GM23338 (cell line): ENCODE measurements around the gene TSKS. TPM values are rescaled to one million over a fixed set of nuclear protein-coding genes. Genes with fewer than 3 reads are reported as not detected.

ENCODE experiments used
- ATAC-seq: fragments of 200-7000 bp; cut with Tn5 transposase; 3 replicates; pipeline ENCODE4 v1.9.1; 2020
- DNase-seq: peaks from one replicate; pipeline ENCODE4 v3.0.0-alpha.2; 2015; ENCODE audit warnings: low spot score
- H2AFZ ChIP-seq: fragments of 200-600 bp; sonication (generic); 2 replicates; pipeline ENCODE4 v1.8.0; 2016; ENCODE audit warnings: antibody characterized with exemption, mild to moderate bottlenecking, moderate library complexity
- H3F3A ChIP-seq: fragments of 200-600 bp; sonication (generic); replicated peaks from 2 replicates; pipeline ENCODE4 v1.8.0; 2017; ENCODE audit warnings: antibody characterized with exemption, mixed run types, low read depth
- H3K27ac ChIP-seq: fragments of 200-600 bp; sonication (generic); 2 replicates; pipeline ENCODE4 v1.6.1; 2016; ENCODE audit warnings: low read depth
- H3K27me3 ChIP-seq: fragments of 200-600 bp; sonication (generic); 2 replicates; pipeline ENCODE4 v1.8.0; 2016; ENCODE audit warnings: mild to moderate bottlenecking, mixed run types, moderate library complexity; ENCODE audit not compliant: insufficient read depth
- H3K36me3 ChIP-seq: fragments of 200-600 bp; sonication (generic); 2 replicates; pipeline ENCODE4 v1.8.0; 2016; ENCODE audit warnings: mild to moderate bottlenecking; ENCODE audit not compliant: insufficient read depth
- H3K4me1 ChIP-seq: fragments of 200-600 bp; sonication (generic); 2 replicates; pipeline ENCODE4 v1.8.0; 2016; ENCODE audit warnings: mild to moderate bottlenecking, moderate library complexity; ENCODE audit not compliant: insufficient read depth
- H3K4me2 ChIP-seq: fragments of 200-600 bp; sonication (generic); 2 replicates; pipeline ENCODE4 v1.7.1; 2017; ENCODE audit warnings: mixed run types
- H3K4me3 ChIP-seq: fragments of 200-600 bp; sonication (generic); 2 replicates; pipeline ENCODE4 v1.6.1; 2016; ENCODE audit warnings: mixed run types
- H3K79me2 ChIP-seq: fragments of 200-600 bp; sonication (generic); replicated peaks from 2 replicates; pipeline ENCODE4 v1.8.0; 2017; ENCODE audit warnings: mild to moderate bottlenecking; ENCODE audit not compliant: insufficient read depth
- H3K9me2 ChIP-seq: fragments of 200-600 bp; sonication (generic); 2 replicates; pipeline ENCODE4 v1.8.0; 2017; ENCODE audit not compliant: insufficient read depth
- H4K20me1 ChIP-seq: fragments of 200-600 bp; sonication (generic); replicated peaks from 2 replicates; pipeline ENCODE4 v1.8.0; 2017; ENCODE audit warnings: mild to moderate bottlenecking; ENCODE audit not compliant: insufficient read depth
- H3K27ac Mint-ChIP-seq: 2 replicates; pipeline ENCODE4 v1.8.0; 2020; ENCODE audit warnings: inconsistent platforms, mild to moderate bottlenecking, moderate library complexity, mixed read lengths
- H3K27me3 Mint-ChIP-seq: 3 replicates; pipeline ENCODE4 v1.8.0; 2022; ENCODE audit warnings: low read depth, mild to moderate bottlenecking, moderate library complexity, mixed read lengths, inconsistent platforms; ENCODE audit not compliant: insufficient read depth, poor library complexity
- H3K36me3 Mint-ChIP-seq: 3 replicates; pipeline ENCODE4 v1.8.0; 2021; ENCODE audit warnings: low read depth, mild to moderate bottlenecking, inconsistent platforms, moderate library complexity, mixed read lengths
- H3K4me1 Mint-ChIP-seq: 3 replicates; pipeline ENCODE4 v1.8.0; 2020; ENCODE audit warnings: mild to moderate bottlenecking, inconsistent platforms, mixed read lengths
- H3K4me3 Mint-ChIP-seq: 3 replicates; pipeline ENCODE4 v1.8.0; 2021; ENCODE audit warnings: moderate library complexity, mild to moderate bottlenecking, inconsistent platforms, mixed read lengths
- H3K9me3 Mint-ChIP-seq: 3 replicates; pipeline ENCODE4 v1.8.0; 2020; ENCODE audit warnings: moderate library complexity, mild to moderate bottlenecking, inconsistent platforms, mixed read lengths
- CREB1 ChIP-seq: fragments of 250-450 bp; sonication (Bioruptor Pico); IDR thresholded peaks from 2 replicates; pipeline ENCODE4 v1.5.0; 2020; ENCODE audit warnings: low read depth, mild to moderate bottlenecking, moderate library complexity
- EZH2 ChIP-seq: fragments of 200-600 bp; sonication (generic); IDR thresholded peaks from one replicate; pipeline ENCODE4 v1.8.0; 2017; ENCODE audit warnings: antibody characterized with exemption, mild to moderate bottlenecking, low read depth; ENCODE audit not compliant: unreplicated experiment
- EZH2phosphoT487 ChIP-seq: fragments of 200-600 bp; sonication (generic); IDR thresholded peaks from one replicate; pipeline ENCODE4 v1.8.1; 2018; ENCODE audit warnings: antibody characterized with exemption; ENCODE audit not compliant: unreplicated experiment
- JUNB ChIP-seq: IDR thresholded peaks from one replicate; pipeline ENCODE4 v1.6.1; 2016; ENCODE audit warnings: antibody characterized with exemption; ENCODE audit not compliant: unreplicated experiment
- NANOG ChIP-seq: IDR thresholded peaks from 2 replicates; pipeline ENCODE4 v1.6.1; 2016; ENCODE audit warnings: antibody characterized with exemption, borderline replicate concordance
- POLR2AphosphoS5 ChIP-seq: IDR thresholded peaks from 2 replicates; pipeline ENCODE4 v1.6.1; 2016; ENCODE audit warnings: antibody characterized with exemption, low read depth
- ZNF114 ChIP-seq: fragments of 250-450 bp; sonication (Bioruptor Pico); IDR thresholded peaks from 2 replicates; pipeline ENCODE4 v1.5.0; 2020; ENCODE audit warnings: mild to moderate bottlenecking, moderate library complexity
- ZNF331 ChIP-seq: fragments of 250-450 bp; sonication (Bioruptor Pico); IDR thresholded peaks from 2 replicates; pipeline ENCODE4 v1.5.0; 2020; ENCODE audit warnings: low read depth, mild to moderate bottlenecking, moderate library complexity
- polyA plus RNA-seq: library from polyadenylated mRNA; unstranded; fragments of >200 nt; fragmentation: Nextera tagmentation; extraction: Ambion mirVana; gene quantifications from 2 replicates; pipeline ENCODE4 v1.2.1, GENCODE V29; 2016
- total RNA-seq: library from RNA; depleted of rRNA; stranded (reverse); fragments of >200 nt; shearing (Covaris generic); gene quantifications from 2 replicates; pipeline ENCODE4 v1.2.3, GENCODE V29; 2014
- TF ChIP-seq, protein P1 (sequence below): fragments of 250-450 bp; sonication (Bioruptor Pico); IDR thresholded peaks from 2 replicates; pipeline ENCODE4 v1.5.0; 2020; ENCODE audit warnings: mild to moderate bottlenecking, moderate library complexity
- TF ChIP-seq, protein P2 (sequence below), 2 experiments: fragments of 200-600 bp in 1 of 2; sonication (generic) in 1 of 2; conservative IDR thresholded peaks; 2 replicates each; pipeline versions ENCODE4 v1.5.1 to v1.6.1; 2016 to 2017; ENCODE audit warnings: antibody characterized with exemption in 2 of 2, low read depth in 2 of 2, mild to moderate bottlenecking in 2 of 2, moderate library complexity in 1 of 2
- TF ChIP-seq, protein P3 (sequence below): IDR thresholded peaks from 2 replicates; pipeline ENCODE4 v1.6.1; 2016; ENCODE audit warnings: antibody characterized with exemption
- TF ChIP-seq, protein P4 (sequence below): IDR thresholded peaks from one replicate; pipeline ENCODE4 v1.6.1; 2018; ENCODE audit warnings: antibody characterized with exemption; ENCODE audit not compliant: unreplicated experiment

Gene TSKS
- total and polyA plus RNA-seq, 2 experiments from 2014 or later = 0.99 TPM; not detected in 1

DNA sequence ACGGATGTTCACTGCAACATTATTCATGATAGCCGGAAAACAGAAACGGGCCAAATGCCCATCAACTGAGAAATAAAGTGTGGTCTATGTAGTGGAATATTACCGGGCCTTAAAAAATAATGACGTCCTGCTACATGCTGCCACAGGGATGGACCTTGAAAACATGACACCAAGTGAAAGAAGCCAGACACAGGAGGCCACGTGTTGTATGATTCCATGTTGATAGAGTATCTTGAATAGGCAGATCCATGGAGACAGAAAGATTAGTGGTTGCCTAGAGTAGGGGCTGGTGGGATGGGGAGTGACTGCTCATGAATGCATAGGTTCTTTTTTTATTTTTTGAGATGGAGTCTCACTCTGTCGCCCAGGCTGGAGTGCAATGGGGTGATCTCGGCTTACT is 7.4 kb upstream of the TSKS start:
- Mint-ChIP-seq H3K27ac (no peak overlapping the region), H3K36me3 (peaks cover 3% of the 10 kb centered on the region; the same call in 2 of the 3 replicates), H3K4me3 (no peak overlapping the region), H3K9me3 (no peaks in the 10 kb centered on the region; the same call in 2 of the 3 replicates), H3K4me1 (peaks cover 21% of the 10 kb centered on the region), H3K27me3 (peaks cover 21% of the 10 kb centered on the region)
- Histone ChIP-seq H3K9me2 (no peaks in the 10 kb centered on the region), H3K4me3 (no peak overlapping the region), H3K36me3 (no peaks in the 10 kb centered on the region), H3F3A (peaks cover 3% of the 10 kb centered on the region; the same call in 1 of the 2 replicates), H4K20me1 (no peaks in the 10 kb centered on the region; the same call in 1 of the 2 replicates), H3K4me1 (no peaks in the 10 kb centered on the region), H3K79me2 (peaks cover 48% of the 10 kb centered on the region), H2AFZ (no peak overlapping the region), H3K27me3 (no peaks in the 10 kb centered on the region), H3K4me2 (no peak overlapping the region), H3K27ac (no peak overlapping the region)
- no peak for TF ChIP-seq NANOG
- TF ChIP-seq, protein P1, sequence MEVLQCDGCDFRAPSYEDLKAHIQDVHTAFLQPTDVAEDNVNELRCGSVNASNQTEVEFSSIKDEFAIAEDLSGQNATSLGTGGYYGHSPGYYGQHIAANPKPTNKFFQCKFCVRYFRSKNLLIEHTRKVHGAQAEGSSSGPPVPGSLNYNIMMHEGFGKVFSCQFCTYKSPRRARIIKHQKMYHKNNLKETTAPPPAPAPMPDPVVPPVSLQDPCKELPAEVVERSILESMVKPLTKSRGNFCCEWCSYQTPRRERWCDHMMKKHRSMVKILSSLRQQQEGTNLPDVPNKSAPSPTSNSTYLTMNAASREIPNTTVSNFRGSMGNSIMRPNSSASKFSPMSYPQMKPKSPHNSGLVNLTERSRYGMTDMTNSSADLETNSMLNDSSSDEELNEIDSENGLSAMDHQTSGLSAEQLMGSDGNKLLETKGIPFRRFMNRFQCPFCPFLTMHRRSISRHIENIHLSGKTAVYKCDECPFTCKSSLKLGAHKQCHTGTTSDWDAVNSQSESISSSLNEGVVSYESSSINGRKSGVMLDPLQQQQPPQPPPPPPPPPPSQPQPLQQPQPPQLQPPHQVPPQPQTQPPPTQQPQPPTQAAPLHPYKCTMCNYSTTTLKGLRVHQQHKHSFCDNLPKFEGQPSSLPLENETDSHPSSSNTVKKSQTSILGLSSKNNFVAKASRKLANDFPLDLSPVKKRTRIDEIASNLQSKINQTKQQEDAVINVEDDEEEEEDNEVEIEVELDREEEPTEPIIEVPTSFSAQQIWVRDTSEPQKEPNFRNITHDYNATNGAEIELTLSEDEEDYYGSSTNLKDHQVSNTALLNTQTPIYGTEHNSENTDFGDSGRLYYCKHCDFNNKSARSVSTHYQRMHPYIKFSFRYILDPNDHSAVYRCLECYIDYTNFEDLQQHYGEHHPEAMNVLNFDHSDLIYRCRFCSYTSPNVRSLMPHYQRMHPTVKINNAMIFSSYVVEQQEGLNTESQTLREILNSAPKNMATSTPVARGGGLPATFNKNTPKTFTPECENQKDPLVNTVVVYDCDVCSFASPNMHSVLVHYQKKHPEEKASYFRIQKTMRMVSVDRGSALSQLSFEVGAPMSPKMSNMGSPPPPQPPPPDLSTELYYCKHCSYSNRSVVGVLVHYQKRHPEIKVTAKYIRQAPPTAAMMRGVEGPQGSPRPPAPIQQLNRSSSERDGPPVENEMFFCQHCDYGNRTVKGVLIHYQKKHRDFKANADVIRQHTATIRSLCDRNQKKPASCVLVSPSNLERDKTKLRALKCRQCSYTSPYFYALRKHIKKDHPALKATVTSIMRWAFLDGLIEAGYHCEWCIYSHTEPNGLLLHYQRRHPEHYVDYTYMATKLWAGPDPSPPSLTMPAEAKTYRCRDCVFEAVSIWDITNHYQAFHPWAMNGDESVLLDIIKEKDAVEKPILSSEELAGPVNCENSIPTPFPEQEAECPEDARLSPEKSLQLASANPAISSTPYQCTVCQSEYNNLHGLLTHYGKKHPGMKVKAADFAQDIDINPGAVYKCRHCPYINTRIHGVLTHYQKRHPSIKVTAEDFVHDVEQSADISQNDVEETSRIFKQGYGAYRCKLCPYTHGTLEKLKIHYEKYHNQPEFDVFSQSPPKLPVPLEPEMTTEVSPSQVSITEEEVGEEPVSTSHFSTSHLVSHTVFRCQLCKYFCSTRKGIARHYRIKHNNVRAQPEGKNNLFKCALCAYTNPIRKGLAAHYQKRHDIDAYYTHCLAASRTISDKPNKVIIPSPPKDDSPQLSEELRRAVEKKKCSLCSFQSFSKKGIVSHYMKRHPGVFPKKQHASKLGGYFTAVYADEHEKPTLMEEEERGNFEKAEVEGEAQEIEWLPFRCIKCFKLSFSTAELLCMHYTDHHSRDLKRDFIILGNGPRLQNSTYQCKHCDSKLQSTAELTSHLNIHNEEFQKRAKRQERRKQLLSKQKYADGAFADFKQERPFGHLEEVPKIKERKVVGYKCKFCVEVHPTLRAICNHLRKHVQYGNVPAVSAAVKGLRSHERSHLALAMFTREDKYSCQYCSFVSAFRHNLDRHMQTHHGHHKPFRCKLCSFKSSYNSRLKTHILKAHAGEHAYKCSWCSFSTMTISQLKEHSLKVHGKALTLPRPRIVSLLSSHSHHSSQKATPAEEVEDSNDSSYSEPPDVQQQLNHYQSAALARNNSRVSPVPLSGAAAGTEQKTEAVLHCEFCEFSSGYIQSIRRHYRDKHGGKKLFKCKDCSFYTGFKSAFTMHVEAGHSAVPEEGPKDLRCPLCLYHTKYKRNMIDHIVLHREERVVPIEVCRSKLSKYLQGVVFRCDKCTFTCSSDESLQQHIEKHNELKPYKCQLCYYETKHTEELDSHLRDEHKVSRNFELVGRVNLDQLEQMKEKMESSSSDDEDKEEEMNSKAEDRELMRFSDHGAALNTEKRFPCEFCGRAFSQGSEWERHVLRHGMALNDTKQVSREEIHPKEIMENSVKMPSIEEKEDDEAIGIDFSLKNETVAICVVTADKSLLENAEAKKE (CRISPR knock-in tag) = no peak
- no peak for TF ChIP-seq ZNF114 (CRISPR knock-in tag)
- TF ChIP-seq ZNF331 (CRISPR knock-in tag) = no peak
- TF ChIP-seq, protein P2, sequence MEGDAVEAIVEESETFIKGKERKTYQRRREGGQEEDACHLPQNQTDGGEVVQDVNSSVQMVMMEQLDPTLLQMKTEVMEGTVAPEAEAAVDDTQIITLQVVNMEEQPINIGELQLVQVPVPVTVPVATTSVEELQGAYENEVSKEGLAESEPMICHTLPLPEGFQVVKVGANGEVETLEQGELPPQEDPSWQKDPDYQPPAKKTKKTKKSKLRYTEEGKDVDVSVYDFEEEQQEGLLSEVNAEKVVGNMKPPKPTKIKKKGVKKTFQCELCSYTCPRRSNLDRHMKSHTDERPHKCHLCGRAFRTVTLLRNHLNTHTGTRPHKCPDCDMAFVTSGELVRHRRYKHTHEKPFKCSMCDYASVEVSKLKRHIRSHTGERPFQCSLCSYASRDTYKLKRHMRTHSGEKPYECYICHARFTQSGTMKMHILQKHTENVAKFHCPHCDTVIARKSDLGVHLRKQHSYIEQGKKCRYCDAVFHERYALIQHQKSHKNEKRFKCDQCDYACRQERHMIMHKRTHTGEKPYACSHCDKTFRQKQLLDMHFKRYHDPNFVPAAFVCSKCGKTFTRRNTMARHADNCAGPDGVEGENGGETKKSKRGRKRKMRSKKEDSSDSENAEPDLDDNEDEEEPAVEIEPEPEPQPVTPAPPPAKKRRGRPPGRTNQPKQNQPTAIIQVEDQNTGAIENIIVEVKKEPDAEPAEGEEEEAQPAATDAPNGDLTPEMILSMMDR (conservative IDR thresholded peaks at IDR 0.05; ENCODE audit: low read depth in 2 of 2) = no peak
- no peak for TF ChIP-seq EZH2phosphoT487
- no peak for TF ChIP-seq JUNB
- TF ChIP-seq, protein P3, sequence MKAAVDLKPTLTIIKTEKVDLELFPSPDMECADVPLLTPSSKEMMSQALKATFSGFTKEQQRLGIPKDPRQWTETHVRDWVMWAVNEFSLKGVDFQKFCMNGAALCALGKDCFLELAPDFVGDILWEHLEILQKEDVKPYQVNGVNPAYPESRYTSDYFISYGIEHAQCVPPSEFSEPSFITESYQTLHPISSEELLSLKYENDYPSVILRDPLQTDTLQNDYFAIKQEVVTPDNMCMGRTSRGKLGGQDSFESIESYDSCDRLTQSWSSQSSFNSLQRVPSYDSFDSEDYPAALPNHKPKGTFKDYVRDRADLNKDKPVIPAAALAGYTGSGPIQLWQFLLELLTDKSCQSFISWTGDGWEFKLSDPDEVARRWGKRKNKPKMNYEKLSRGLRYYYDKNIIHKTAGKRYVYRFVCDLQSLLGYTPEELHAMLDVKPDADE = no peak
- TF ChIP-seq EZH2 = no peak
- no peak for TF ChIP-seq POLR2AphosphoS5
- TF ChIP-seq CREB1 (CRISPR knock-in tag) = no peak
- TF ChIP-seq, protein P4, sequence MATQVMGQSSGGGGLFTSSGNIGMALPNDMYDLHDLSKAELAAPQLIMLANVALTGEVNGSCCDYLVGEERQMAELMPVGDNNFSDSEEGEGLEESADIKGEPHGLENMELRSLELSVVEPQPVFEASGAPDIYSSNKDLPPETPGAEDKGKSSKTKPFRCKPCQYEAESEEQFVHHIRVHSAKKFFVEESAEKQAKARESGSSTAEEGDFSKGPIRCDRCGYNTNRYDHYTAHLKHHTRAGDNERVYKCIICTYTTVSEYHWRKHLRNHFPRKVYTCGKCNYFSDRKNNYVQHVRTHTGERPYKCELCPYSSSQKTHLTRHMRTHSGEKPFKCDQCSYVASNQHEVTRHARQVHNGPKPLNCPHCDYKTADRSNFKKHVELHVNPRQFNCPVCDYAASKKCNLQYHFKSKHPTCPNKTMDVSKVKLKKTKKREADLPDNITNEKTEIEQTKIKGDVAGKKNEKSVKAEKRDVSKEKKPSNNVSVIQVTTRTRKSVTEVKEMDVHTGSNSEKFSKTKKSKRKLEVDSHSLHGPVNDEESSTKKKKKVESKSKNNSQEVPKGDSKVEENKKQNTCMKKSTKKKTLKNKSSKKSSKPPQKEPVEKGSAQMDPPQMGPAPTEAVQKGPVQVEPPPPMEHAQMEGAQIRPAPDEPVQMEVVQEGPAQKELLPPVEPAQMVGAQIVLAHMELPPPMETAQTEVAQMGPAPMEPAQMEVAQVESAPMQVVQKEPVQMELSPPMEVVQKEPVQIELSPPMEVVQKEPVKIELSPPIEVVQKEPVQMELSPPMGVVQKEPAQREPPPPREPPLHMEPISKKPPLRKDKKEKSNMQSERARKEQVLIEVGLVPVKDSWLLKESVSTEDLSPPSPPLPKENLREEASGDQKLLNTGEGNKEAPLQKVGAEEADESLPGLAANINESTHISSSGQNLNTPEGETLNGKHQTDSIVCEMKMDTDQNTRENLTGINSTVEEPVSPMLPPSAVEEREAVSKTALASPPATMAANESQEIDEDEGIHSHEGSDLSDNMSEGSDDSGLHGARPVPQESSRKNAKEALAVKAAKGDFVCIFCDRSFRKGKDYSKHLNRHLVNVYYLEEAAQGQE = no peak
- no peak for DNase-seq
- ATAC-seq = no peak
